CD4-positive, alpha-beta T cell treated with Interferon alpha-2 for 1 hour (primary cell): ENCODE results near the gene PAM.
"Not testable (repeated sequence)": the region's sequence is repeated elsewhere in the genome, so short reads cannot be mapped to it uniquely, and the experiment has no call there.

Experiments
- DNase-seq, 2 donors: peaks; one replicate each; pipeline ENCODE4 v3.0.0-alpha.2; 2020 to 2022

PAM gene

GRCh38 chr5:102955488-102955887 is 200.4 kb downstream of the PAM start:
- no peak for DNase-seq

- no peak for DNase-seq
Observed at GRCh38 chr5:102956599-102956998, 201.5 kb downstream of the PAM start.

GRCh38 chr5:102957141-102957540 is 202.0 kb downstream of the PAM start:
- no peak for DNase-seq

- no peak for DNase-seq
Observed at GRCh38 chr5:102958481-102959011, 203.4 kb downstream of the PAM start.

GRCh38 chr5:102959055-102959454 is 203.9 kb downstream of the PAM start:
- DNase-seq, result no peak

GRCh38 chr5:102961671-102962070 is 206.6 kb downstream of the PAM start:
- DNase-seq, result no peak

GRCh38 chr5:102965653-102966052 is 210.5 kb downstream of the PAM start:
- no peak for DNase-seq

GRCh38 chr5:102969641-102970040 is 214.5 kb downstream of the PAM start:
- no peak for DNase-seq

- DNase-seq, result peak in 1 of 2 donors; percentile 12
Observed at GRCh38 chr5:102971676-102972293, 216.7 kb downstream of the PAM start.

- DNase-seq, result no peak
Observed at GRCh38 chr5:102974177-102974576, 219.1 kb downstream of the PAM start.

- no peak for DNase-seq
Observed at GRCh38 chr5:102975045-102975444, 219.9 kb downstream of the PAM start.

- DNase-seq, result no peak
Observed at GRCh38 chr5:102975457-102976182, 220.5 kb downstream of the PAM start.

GRCh38 chr5:102981957-102982635 is 227.0 kb downstream of the PAM start:
- no peak for DNase-seq

- no peak for DNase-seq
Observed at GRCh38 chr5:102986074-102986473, 231.0 kb downstream of the PAM start.

GRCh38 chr5:102988459-102988858 is 233.4 kb downstream of the PAM start:
- no peak for DNase-seq

- DNase-seq, result no peak
Observed at GRCh38 chr5:102991802-102992201, 236.7 kb downstream of the PAM start.

GRCh38 chr5:102996011-102996575 is 241.0 kb downstream of the PAM start:
- DNase-seq, result no peak

- DNase-seq, result no peak
Observed at GRCh38 chr5:102998224-102998623, 243.1 kb downstream of the PAM start.

- no peak for DNase-seq
Observed at GRCh38 chr5:102999191-102999590, 244.1 kb downstream of the PAM start.

- not testable (repeated sequence) for DNase-seq
Observed at GRCh38 chr5:102999621-103000020, 244.5 kb downstream of the PAM start.

- DNase-seq, result no peak
Observed at GRCh38 chr5:103000089-103000488, 245.0 kb downstream of the PAM start.

- DNase-seq, result no peak
Observed at GRCh38 chr5:103003872-103004271, 248.8 kb downstream of the PAM start.

GRCh38 chr5:103005276-103005675 is 250.2 kb downstream of the PAM start:
- no peak for DNase-seq

- no peak for DNase-seq
Observed at GRCh38 chr5:103006921-103007320, 251.8 kb downstream of the PAM start.
